ENCODE measurements around the gene CCR5.

GRCh38 chr3:46399557-46399956 is 28.8 kb downstream of the CCR5 start:
- TF ChIP-seq EZH2 (IDR thresholded peaks at IDR 0.05) = no peak
- TF ChIP-seq EZH2phosphoT487 (IDR thresholded peaks at IDR 0.05) = no peak
- TF ChIP-seq CTCF (IDR thresholded peaks at IDR 0.05) = no peak
